ENCODE results near the gene ANKH. TPM values are rescaled to one million over a fixed set of nuclear protein-coding genes. Genes with fewer than 3 reads are reported as not detected.
A peak's percentile ranks its signal among the peaks of the same experiment; 100 is the strongest.
"Not testable (repeated sequence)": the region's sequence is repeated elsewhere in the genome, so short reads cannot be mapped to it uniquely, and the experiment has no call there.

ANKH gene
- total RNA-seq, 1 donor from 2014 or later, result 0.19 TPM

GRCh38 chr5:14851597-14851996 is 20.0 kb downstream of the ANKH start:
- Mint-ChIP-seq H3K36me3 (no peaks in the 10 kb centered on the region), H3K9me3 (no peaks in the 10 kb centered on the region), H3K27me3 (ENCODE audit: insufficient read depth, low read depth) (peaks cover 12% of the 10 kb centered on the region), H3K4me1 (peaks cover 10% of the 10 kb centered on the region), H3K4me3 (no peak overlapping the region), H3K27ac (no peak overlapping the region)
- no peaks in the 10 kb centered on the region for H4K20me1 ChIP-seq (ENCODE audit: low read depth)
- no peak overlapping the region for H3K9ac ChIP-seq
- H3K4me3 ChIP-seq, result no peak overlapping the region
- H3K27me3 ChIP-seq, result no peaks in the 10 kb centered on the region
- H3K4me2 ChIP-seq, result no peak overlapping the region
- H2AFZ ChIP-seq (replicated peaks), result no peak overlapping the region
- no peaks in the 10 kb centered on the region for H3K36me3 ChIP-seq
- no peaks in the 10 kb centered on the region for H3K9me3 ChIP-seq (ENCODE audit: low read depth)
- H3K79me2 ChIP-seq (ENCODE audit: low read depth), result no peaks in the 10 kb centered on the region
- H3K4me1 ChIP-seq, result peaks cover 11% of the 10 kb centered on the region
- no peak for TF ChIP-seq EZH2 (IDR thresholded peaks at IDR 0.05)
- no peak for TF ChIP-seq CTCF (IDR thresholded peaks at IDR 0.05)
- no peak for TF ChIP-seq EZH2phosphoT487 (IDR thresholded peaks at IDR 0.05)
- no peaks in the 10 kb centered on the region for H3F3A ChIP-seq (ENCODE audit: low read depth)
- no peak overlapping the region for H3K27ac ChIP-seq
- DNase-seq (ENCODE audit: low spot score), result no peak

- Histone ChIP-seq H3K79me2 (ENCODE audit: low read depth) (no peaks in the 10 kb centered on the region), H3K4me1 (peaks cover 11% of the 10 kb centered on the region), H3K4me3 (no peak overlapping the region), H3K4me2 (no peak overlapping the region), H3K9me3 (ENCODE audit: low read depth) (no peaks in the 10 kb centered on the region), H3K27ac (no peak overlapping the region), H2AFZ (replicated peaks) (peak overlapping the region; percentile 65), H4K20me1 (ENCODE audit: low read depth) (no peaks in the 10 kb centered on the region), H3K27me3 (no peaks in the 10 kb centered on the region), H3K36me3 (no peaks in the 10 kb centered on the region), H3K9ac (no peak overlapping the region), H3F3A (ENCODE audit: low read depth) (no peaks in the 10 kb centered on the region)
- Mint-ChIP-seq H3K27ac (no peak overlapping the region), H3K36me3 (no peaks in the 10 kb centered on the region), H3K4me1 (peaks cover 10% of the 10 kb centered on the region), H3K27me3 (ENCODE audit: insufficient read depth, low read depth) (peaks cover 13% of the 10 kb centered on the region), H3K9me3 (no peaks in the 10 kb centered on the region), H3K4me3 (no peak overlapping the region)
- peak; percentile 44 for DNase-seq (ENCODE audit: low spot score)
- TF ChIP-seq EZH2phosphoT487 (IDR thresholded peaks at IDR 0.05) (no peak), CTCF (IDR thresholded peaks at IDR 0.05) (no peak), EZH2 (IDR thresholded peaks at IDR 0.05) (no peak)
These were observed 20.5 kb downstream of the ANKH start for GRCh38 chr5:14851050-14851419.

- Histone ChIP-seq H3K4me2 (no peak overlapping the region), H3K36me3 (no peaks in the 10 kb centered on the region), H3K27me3 (no peaks in the 10 kb centered on the region), H3K4me3 (no peak overlapping the region), H3F3A (ENCODE audit: low read depth) (no peaks in the 10 kb centered on the region), H3K79me2 (ENCODE audit: low read depth) (no peaks in the 10 kb centered on the region), H3K4me1 (peaks cover 11% of the 10 kb centered on the region), H3K27ac (no peak overlapping the region), H3K9me3 (ENCODE audit: low read depth) (no peaks in the 10 kb centered on the region), H3K9ac (no peak overlapping the region), H4K20me1 (ENCODE audit: low read depth) (no peaks in the 10 kb centered on the region), H2AFZ (replicated peaks) (peak overlapping the region; percentile 65)
- no peak for DNase-seq (ENCODE audit: low spot score)
- H3K27me3 Mint-ChIP-seq (ENCODE audit: insufficient read depth, low read depth), result peaks cover 13% of the 10 kb centered on the region
- peaks cover 10% of the 10 kb centered on the region for H3K4me1 Mint-ChIP-seq
- no peak for TF ChIP-seq EZH2phosphoT487 (IDR thresholded peaks at IDR 0.05)
- no peaks in the 10 kb centered on the region for H3K9me3 Mint-ChIP-seq
- no peaks in the 10 kb centered on the region for H3K36me3 Mint-ChIP-seq
- no peak overlapping the region for H3K4me3 Mint-ChIP-seq
- no peak overlapping the region for H3K27ac Mint-ChIP-seq
These were observed 21.0 kb downstream of the ANKH start for GRCh38 chr5:14850419-14851049.

GRCh38 chr5:14849516-14850294 is 21.9 kb downstream of the ANKH start:
- no peaks in the 10 kb centered on the region for H3F3A ChIP-seq (ENCODE audit: low read depth)
- TF ChIP-seq CTCF (IDR thresholded peaks at IDR 0.05) (no peak), EZH2phosphoT487 (IDR thresholded peaks at IDR 0.05) (no peak), EZH2 (IDR thresholded peaks at IDR 0.05) (no peak)
- H3K4me2 ChIP-seq, result no peak overlapping the region
- no peaks in the 10 kb centered on the region for H3K79me2 ChIP-seq (ENCODE audit: low read depth)
- Mint-ChIP-seq H3K36me3 (no peaks in the 10 kb centered on the region), H3K4me1 (peaks cover 14% of the 10 kb centered on the region), H3K4me3 (no peak overlapping the region), H3K9me3 (no peaks in the 10 kb centered on the region), H3K27ac (no peak overlapping the region), H3K27me3 (ENCODE audit: insufficient read depth, low read depth) (peaks cover 11% of the 10 kb centered on the region)
- no peaks in the 10 kb centered on the region for H3K9me3 ChIP-seq (ENCODE audit: low read depth)
- H3K27me3 ChIP-seq, result no peaks in the 10 kb centered on the region
- no peak overlapping the region for H2AFZ ChIP-seq (replicated peaks)
- H3K4me3 ChIP-seq, result no peak overlapping the region
- H3K36me3 ChIP-seq, result no peaks in the 10 kb centered on the region
- no peaks in the 10 kb centered on the region for H4K20me1 ChIP-seq (ENCODE audit: low read depth)
- H3K27ac ChIP-seq, result no peak overlapping the region
- no peak overlapping the region for H3K9ac ChIP-seq
- peaks cover 11% of the 10 kb centered on the region for H3K4me1 ChIP-seq
- no peak for DNase-seq (ENCODE audit: low spot score)

GRCh38 chr5:14848942-14849341 is 22.6 kb downstream of the ANKH start:
- not testable (repeated sequence) for H3K27ac Mint-ChIP-seq; H3K9me3 ChIP-seq (ENCODE audit: low read depth); H3K4me3 Mint-ChIP-seq

More at GRCh38 chr5:14848942-14849341, 22.6 kb downstream of the ANKH start:
- Histone ChIP-seq H3K4me1 (peaks cover 11% of the 10 kb centered on the region), H2AFZ (replicated peaks) (peak overlapping the region; percentile 7)
- H3K9ac ChIP-seq; H4K20me1 ChIP-seq (ENCODE audit: low read depth); H3K9me3 Mint-ChIP-seq; H3K4me3 ChIP-seq; H3K4me2 ChIP-seq; DNase-seq (ENCODE audit: low spot score); H3K27me3 ChIP-seq; H3F3A ChIP-seq (ENCODE audit: low read depth); H3K36me3 ChIP-seq; H3K27ac ChIP-seq; H3K79me2 ChIP-seq (ENCODE audit: low read depth); H3K36me3 Mint-ChIP-seq: not testable (repeated sequence)
- Mint-ChIP-seq H3K4me1 (peaks cover 16% of the 10 kb centered on the region), H3K27me3 (ENCODE audit: insufficient read depth, low read depth) (peaks cover 11% of the 10 kb centered on the region)

Measured in neural progenitor cell (in vitro differentiated cells).